Left ventricle myocardium inferior (tissue), 1 donor: ENCODE results near the gene TICRR. TPM values are rescaled to one million over a fixed set of nuclear protein-coding genes. Genes with fewer than 3 reads are reported as not detected.

ENCODE experiments used
- DNase-seq: peaks from one replicate; pipeline ENCODE4 v3.0.0-alpha.2; 2020
- H3K27ac ChIP-seq: fragments of 200-600 bp; replicated peaks from 2 replicates; pipeline ENCODE4 v1.8.0; 2021
- H3K27me3 ChIP-seq: fragments of 200-600 bp; 2 replicates; pipeline ENCODE4 v1.8.0; 2021; ENCODE audit warnings: low read depth
- H3K36me3 ChIP-seq: fragments of 200-600 bp; 2 replicates; pipeline ENCODE4 v1.8.0; 2021
- H3K4me1 ChIP-seq: fragments of 200-600 bp; 2 replicates; pipeline ENCODE4 v1.8.0; 2021
- H3K4me3 ChIP-seq: fragments of 200-600 bp; 2 replicates; pipeline ENCODE4 v1.8.0; 2021; ENCODE audit warnings: mild to moderate bottlenecking, moderate library complexity
- H3K9me3 ChIP-seq: fragments of 200-600 bp; replicated peaks from 2 replicates; pipeline ENCODE4 v1.8.0; 2021
- CTCF ChIP-seq: fragments of 200-600 bp; IDR thresholded peaks from 2 replicates; pipeline ENCODE4 v1.8.0; 2021; ENCODE audit warnings: antibody characterized with exemption, mild to moderate bottlenecking, borderline replicate concordance
- intact Hi-C: fragments of 100-400 bp; cut with micrococcal nuclease; formaldehyde crosslinking; loops from one replicate; pipeline ENCODE4 v1.11.0; 2022
- long read RNA-seq: library from polyadenylated mRNA; unstranded; transcript quantifications from one replicate; pipeline ENCODE4 v2.0.0, GENCODE V29; 2021
- total RNA-seq: library from RNA; stranded (reverse); fragmentation: NEBNext Ultra II Directional; extraction: Animal tissue kit (Norgen Biotek cat#: 25700); gene quantifications from one replicate; pipeline ENCODE4 v1.2.1, GENCODE V29; 2021
- donor health status: DM: no; HTN: yes; CAD: no; lungs with severe emphysema.

The TICRR gene, protein sequence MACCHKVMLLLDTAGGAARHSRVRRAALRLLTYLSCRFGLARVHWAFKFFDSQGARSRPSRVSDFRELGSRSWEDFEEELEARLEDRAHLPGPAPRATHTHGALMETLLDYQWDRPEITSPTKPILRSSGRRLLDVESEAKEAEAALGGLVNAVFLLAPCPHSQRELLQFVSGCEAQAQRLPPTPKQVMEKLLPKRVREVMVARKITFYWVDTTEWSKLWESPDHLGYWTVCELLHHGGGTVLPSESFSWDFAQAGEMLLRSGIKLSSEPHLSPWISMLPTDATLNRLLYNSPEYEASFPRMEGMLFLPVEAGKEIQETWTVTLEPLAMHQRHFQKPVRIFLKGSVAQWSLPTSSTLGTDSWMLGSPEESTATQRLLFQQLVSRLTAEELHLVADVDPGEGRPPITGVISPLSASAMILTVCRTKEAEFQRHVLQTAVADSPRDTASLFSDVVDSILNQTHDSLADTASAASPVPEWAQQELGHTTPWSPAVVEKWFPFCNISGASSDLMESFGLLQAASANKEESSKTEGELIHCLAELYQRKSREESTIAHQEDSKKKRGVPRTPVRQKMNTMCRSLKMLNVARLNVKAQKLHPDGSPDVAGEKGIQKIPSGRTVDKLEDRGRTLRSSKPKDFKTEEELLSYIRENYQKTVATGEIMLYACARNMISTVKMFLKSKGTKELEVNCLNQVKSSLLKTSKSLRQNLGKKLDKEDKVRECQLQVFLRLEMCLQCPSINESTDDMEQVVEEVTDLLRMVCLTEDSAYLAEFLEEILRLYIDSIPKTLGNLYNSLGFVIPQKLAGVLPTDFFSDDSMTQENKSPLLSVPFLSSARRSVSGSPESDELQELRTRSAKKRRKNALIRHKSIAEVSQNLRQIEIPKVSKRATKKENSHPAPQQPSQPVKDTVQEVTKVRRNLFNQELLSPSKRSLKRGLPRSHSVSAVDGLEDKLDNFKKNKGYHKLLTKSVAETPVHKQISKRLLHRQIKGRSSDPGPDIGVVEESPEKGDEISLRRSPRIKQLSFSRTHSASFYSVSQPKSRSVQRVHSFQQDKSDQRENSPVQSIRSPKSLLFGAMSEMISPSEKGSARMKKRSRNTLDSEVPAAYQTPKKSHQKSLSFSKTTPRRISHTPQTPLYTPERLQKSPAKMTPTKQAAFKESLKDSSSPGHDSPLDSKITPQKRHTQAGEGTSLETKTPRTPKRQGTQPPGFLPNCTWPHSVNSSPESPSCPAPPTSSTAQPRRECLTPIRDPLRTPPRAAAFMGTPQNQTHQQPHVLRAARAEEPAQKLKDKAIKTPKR (N-terminal part only)
- total RNA-seq, result 0.08 TPM
- long read RNA-seq, result 0 reads

DNA sequence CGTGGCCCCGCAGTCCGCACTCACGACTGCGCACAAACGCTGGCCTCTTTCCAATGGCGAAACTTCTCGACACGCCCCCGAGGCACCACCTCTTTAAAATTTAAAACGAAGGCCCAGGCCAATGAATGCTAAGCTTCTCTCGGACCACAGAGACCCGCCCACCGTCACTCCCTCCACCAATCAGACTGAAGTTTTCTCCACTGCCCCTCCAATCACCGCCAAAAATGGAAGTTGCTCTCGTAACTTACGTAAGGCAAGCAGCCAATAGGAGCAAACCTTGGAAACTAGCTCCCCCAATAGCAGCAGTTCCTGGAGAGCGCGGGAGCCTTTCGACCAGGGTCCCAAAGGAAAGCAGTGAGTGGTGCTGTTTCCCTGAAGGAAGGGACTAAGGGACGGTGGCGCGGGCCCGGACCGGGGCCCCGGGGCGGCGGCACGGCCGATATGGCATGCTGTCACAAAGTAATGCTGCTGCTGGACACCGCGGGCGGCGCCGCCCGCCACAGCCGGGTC is at the start of gene TICRR:
TSS of gene TICRR (plus strand) at position 324 of the 510 bp plus-strand sequence. CDS start at position 442, 118 bp downstream.
- Histone ChIP-seq H3K9me3 (no peaks in the 10 kb centered on the region), H3K27ac (no peak within 1 kb of the TSS), H3K4me3 (peak within 1 kb of the TSS; percentile 90), H3K4me1 (peaks cover 11% of the 10 kb centered on the region), H3K36me3 (no peaks in the 10 kb centered on the region), H3K27me3 (peaks cover 16% of the 10 kb centered on the region)
- DNase-seq, result peak; percentile 96
- intact Hi-C loops, result no loop called here
- no peak for TF ChIP-seq CTCF

- intact Hi-C loops, result no loop called here
Measured at GRCh38 chr15:89526181-89526580, 49.1 kb upstream of the TICRR start.

GRCh38 chr15:89526601-89527441 is 48.4 kb upstream of the TICRR start:
- Histone ChIP-seq H3K36me3 (no peaks in the 10 kb centered on the region), H3K4me1 (no peaks in the 10 kb centered on the region), H3K27me3 (peaks cover 24% of the 10 kb centered on the region), H3K4me3 (no peak overlapping the region), H3K9me3 (peaks cover 2% of the 10 kb centered on the region), H3K27ac (no peak overlapping the region)
- intact Hi-C loops, result no loop called here
- TF ChIP-seq CTCF, result no peak
- no peak for DNase-seq

More at GRCh38 chr15:89526181-89526580, 49.1 kb upstream of the TICRR start:
- H3K4me3 ChIP-seq, result no peak overlapping the region
- H3K4me1 ChIP-seq, result no peaks in the 10 kb centered on the region
- H3K9me3 ChIP-seq, result peaks cover 1% of the 10 kb centered on the region
- H3K27ac ChIP-seq, result no peak overlapping the region
- no peak for DNase-seq
- H3K36me3 ChIP-seq, result no peaks in the 10 kb centered on the region
- peaks cover 24% of the 10 kb centered on the region for H3K27me3 ChIP-seq
- TF ChIP-seq CTCF, result no peak

DNA sequence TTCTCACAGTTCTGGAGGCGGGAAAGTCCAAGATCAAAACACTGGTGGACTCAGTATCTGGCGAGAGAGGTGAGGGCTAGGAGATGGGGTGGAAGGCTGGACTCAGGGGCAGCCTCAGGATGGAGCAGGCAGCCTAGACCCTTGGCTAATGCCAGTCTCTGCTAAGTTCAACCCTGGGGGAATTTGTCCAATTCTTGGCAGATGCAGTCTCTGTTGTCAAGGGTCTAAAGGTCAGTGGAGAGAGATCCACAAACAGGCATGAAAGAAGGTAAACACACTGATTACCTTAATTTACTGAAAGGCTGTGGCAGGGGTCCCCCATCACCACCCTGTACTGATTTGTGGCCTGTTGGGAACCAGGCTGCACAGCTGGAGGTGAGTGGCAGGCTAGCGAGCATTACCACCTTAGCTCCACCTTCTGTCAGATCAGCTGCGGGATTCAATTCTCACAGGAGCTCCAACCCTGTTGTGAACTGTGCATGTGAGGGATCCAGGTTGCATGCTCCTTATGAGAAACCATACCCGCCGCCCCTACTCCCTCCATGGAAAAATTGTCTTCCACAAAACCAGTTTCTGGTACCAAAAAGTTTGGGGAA is 46.4 kb upstream of the TICRR start:
- Histone ChIP-seq H3K36me3 (no peaks in the 10 kb centered on the region), H3K4me1 (no peaks in the 10 kb centered on the region), H3K9me3 (peaks cover 5% of the 10 kb centered on the region), H3K4me3 (no peak overlapping the region), H3K27ac (no peak overlapping the region), H3K27me3 (peaks cover 7% of the 10 kb centered on the region)
- DNase-seq, result no peak
- TF ChIP-seq CTCF, result no peak
- intact Hi-C loops, result no loop called here
